IMR-90 (cell line): ENCODE measurements around the gene HNRNPM. TPM values are rescaled to one million over a fixed set of nuclear protein-coding genes. Genes with fewer than 3 reads are reported as not detected.

ENCODE experiments used
- ATAC-seq: fragments of 200-7000 bp; cut with Tn5 transposase; 2 replicates; pipeline ENCODE4 v1.9.1; 2020; ENCODE audit warnings: low read depth, mild to moderate bottlenecking, moderate library complexity
- BruUV-seq: library from RNA; stranded (reverse); fragments of 400-500 nt; replicated peaks from 2 replicates; lab custom pipeline; 2021; lab: Mats Ljungman, UMichigan
- CTCF ChIA-PET: fragments of 300-600 bp; formaldehyde crosslinking; extraction: SDS; loops from one replicate; lab custom pipeline; 2021; ENCODE audit warnings: antibody characterized with exemption; lab: Yijun Ruan, JAX
- POLR2A ChIA-PET: fragments of 300-600 bp; sonication (Branson Sonifier 250); formaldehyde crosslinking; loops from one replicate; lab custom pipeline; 2022; ENCODE audit warnings: antibody characterized with exemption; ENCODE audit not compliant: unreplicated experiment; lab: Charles Lee
- DNase-seq: peaks from one replicate; pipeline ENCODE4 v3.0.0; 2013
- H2AFZ ChIP-seq: replicated peaks from 2 replicates; pipeline ENCODE3; 2013; ENCODE audit warnings: low read length, mild to moderate bottlenecking; ENCODE audit not compliant: poor library complexity
- H2AK5ac ChIP-seq: 2 replicates; pipeline ENCODE4 v1.6.1; 2013; ENCODE audit warnings: low read depth, low read length, inconsistent platforms
- H2AK9ac ChIP-seq: replicated peaks from 2 replicates; pipeline ENCODE3; 2013; ENCODE audit warnings: mild to moderate bottlenecking, low read depth, low read length, moderate library complexity; ENCODE audit not compliant: poor library complexity
- H2BK120ac ChIP-seq: 2 replicates; pipeline ENCODE4 v1.6.1; 2013; ENCODE audit warnings: low read depth, low read length, inconsistent platforms
- H2BK15ac ChIP-seq: 3 replicates; pipeline ENCODE4 v1.6.1; 2013; ENCODE audit warnings: low read depth, low read length, inconsistent platforms
- H2BK20ac ChIP-seq: 2 replicates; pipeline ENCODE4 v1.6.1; 2013; ENCODE audit warnings: low read depth, mild to moderate bottlenecking, inconsistent platforms, low read length, moderate library complexity
- H2BK5ac ChIP-seq: 2 replicates; pipeline ENCODE4 v1.6.1; 2013; ENCODE audit warnings: mild to moderate bottlenecking, low read depth, low read length, inconsistent platforms; ENCODE audit not compliant: poor library complexity, severe bottlenecking
- H3K14ac ChIP-seq: replicated peaks from 2 replicates; pipeline ENCODE4 v1.6.1; 2013; ENCODE audit warnings: low read depth, low read length, inconsistent platforms
- H3K18ac ChIP-seq: 2 replicates; pipeline ENCODE4 v1.6.1; 2013; ENCODE audit warnings: low read depth, low read length, control low read depth
- H3K23ac ChIP-seq: 2 replicates; pipeline ENCODE4 v1.6.1; 2013; ENCODE audit warnings: low read depth, low read length, inconsistent platforms
- H3K27ac ChIP-seq: 2 replicates; pipeline ENCODE4 v1.5.1; 2013; ENCODE audit warnings: mild to moderate bottlenecking, control low read depth, low read length; ENCODE audit not compliant: insufficient read depth
- H3K27me3 ChIP-seq: 2 replicates; pipeline ENCODE4 v1.6.1; 2013; ENCODE audit warnings: low read length; ENCODE audit not compliant: control insufficient read depth, insufficient read depth
- H3K36me3 ChIP-seq: 2 replicates; pipeline ENCODE4 v1.6.1; 2013; ENCODE audit warnings: low read length, mixed read lengths; ENCODE audit not compliant: control insufficient read depth, insufficient read depth
- H3K4ac ChIP-seq: 2 replicates; pipeline ENCODE4 v1.6.1; 2013; ENCODE audit warnings: low read depth, low read length, inconsistent platforms
- H3K4me1 ChIP-seq: 2 replicates; pipeline ENCODE4 v1.6.1; 2013; ENCODE audit warnings: low read length, mixed read lengths; ENCODE audit not compliant: control insufficient read depth, insufficient read depth
- H3K4me2 ChIP-seq: 2 replicates; pipeline ENCODE4 v1.6.1; 2013; ENCODE audit warnings: low read depth, mild to moderate bottlenecking, control low read depth, low read length, moderate library complexity
- H3K4me3 ChIP-seq: 2 replicates; pipeline ENCODE4 v1.5.1; 2013; ENCODE audit warnings: low read depth, mild to moderate bottlenecking, control low read depth, low read length, moderate library complexity; ENCODE audit not compliant: insufficient read depth
- H3K56ac ChIP-seq: 2 replicates; pipeline ENCODE4 v1.6.1; 2013; ENCODE audit warnings: low read length, inconsistent platforms; ENCODE audit not compliant: insufficient read depth; ENCODE audit errors: extremely low read depth
- H3K79me1 ChIP-seq, 2 experiments: 2 replicates each; pipeline ENCODE4 v1.6.1; 2013; ENCODE audit warnings: low read length in 2 of 2, inconsistent platforms in 1 of 2, low read depth in 1 of 2
- H3K9ac ChIP-seq: 2 replicates; pipeline ENCODE4 v1.6.1; 2013; ENCODE audit warnings: low read depth, low read length, control low read depth
- H3K9me1 ChIP-seq: 2 replicates; pipeline ENCODE4 v1.6.1; 2013; ENCODE audit warnings: low read length, inconsistent platforms; ENCODE audit not compliant: insufficient read depth
- H3K9me3 ChIP-seq: 2 replicates; pipeline ENCODE4 v1.6.1; 2013; ENCODE audit warnings: low read length; ENCODE audit not compliant: control insufficient read depth, insufficient read depth
- H4K20me1 ChIP-seq: 2 replicates; pipeline ENCODE4 v1.6.1; 2013; ENCODE audit warnings: low read length, inconsistent platforms; ENCODE audit not compliant: insufficient read depth
- H4K5ac ChIP-seq: 2 replicates; pipeline ENCODE4 v1.6.1; 2013; ENCODE audit warnings: mild to moderate bottlenecking, low read depth, low read length, control low read depth
- H4K8ac ChIP-seq, 2 experiments: 2 replicates each; pipeline ENCODE4 v1.6.1; 2013; ENCODE audit warnings: low read depth in 2 of 2, low read length in 2 of 2, control low read depth in 1 of 2, inconsistent platforms in 1 of 2
- H4K91ac ChIP-seq: 2 replicates; pipeline ENCODE4 v1.6.1; 2013; ENCODE audit warnings: low read depth, low read length, inconsistent platforms; ENCODE audit not compliant: insufficient read depth
- CEBPB ChIP-seq: IDR thresholded peaks from 2 replicates; pipeline ENCODE4 v1.6.1; 2012; ENCODE audit warnings: low read depth, low read length, improper control_type of control experiment
- CHD1 ChIP-seq: IDR thresholded peaks from 2 replicates; pipeline ENCODE4 v1.6.1; 2012; ENCODE audit warnings: low read depth, low read length, improper control_type of control experiment
- MAZ ChIP-seq: IDR thresholded peaks from 2 replicates; pipeline ENCODE4 v1.6.1; 2012; ENCODE audit warnings: low read depth, mild to moderate bottlenecking, low read length, improper control_type of control experiment, moderate library complexity, borderline replicate concordance
- RFX5 ChIP-seq: IDR thresholded peaks from 2 replicates; pipeline ENCODE4 v1.8.0; 2012; ENCODE audit warnings: low read depth, mild to moderate bottlenecking, low read length, moderate library complexity
- SMC3 ChIP-seq: fragments of 150-350 bp; IDR thresholded peaks from 2 replicates; pipeline ENCODE4 v1.6.1; 2016; ENCODE audit warnings: low read depth, mild to moderate bottlenecking, antibody characterized with exemption, low read length, moderate library complexity
- WGBS, 2 experiments: methylation state at CpG; one replicate each; pipeline versions ENCODE4 v1.1.5 to v1.1.7; 2013; ENCODE audit warnings: missing lambda C conversion rate in 2 of 2; ENCODE audit not compliant: insufficient read length in 1 of 2; ENCODE audit errors: extremely low coverage in 2 of 2; 5-methylcytosine and 5-hydroxymethylcytosine counted together
- dilution Hi-C: fragments of 300-500 bp; cut with HindIII; formaldehyde crosslinking; loops from one replicate; pipeline ENCODE4 v1.14.3; 2018; ENCODE audit warnings: low sequenced_read_pairs; ENCODE audit not compliant: unreplicated experiment
- in situ Hi-C: fragments of 300-500 bp; cut with MboI; formaldehyde crosslinking; loops from 3 replicates; pipeline ENCODE4 v1.14.3; 2019; ENCODE audit warnings: low sequenced_read_pairs, inconsistent platforms, mixed read lengths
- intact Hi-C: fragments of 100-400 bp; cut with micrococcal nuclease; formaldehyde crosslinking; loops from 2 replicates; pipeline ENCODE4 v1.10.0; 2022
- polyA plus RNA-seq, 3 experiments: library from polyadenylated mRNA; depleted of rRNA; stranded (reverse); fragments of >200 nt; gene quantifications; 2 replicates each; pipeline ENCODE4 v1.2.3, GENCODE V29; 2012; ENCODE audit warnings: low replicate concordance in 1 of 3
- total RNA-seq: library from RNA; depleted of rRNA; stranded (reverse); fragments of >200 nt; gene quantifications from 2 replicates; pipeline ENCODE4 v1.2.3, GENCODE V29; 2012

Gene HNRNPM
- total and polyA plus RNA-seq, 2 of the 4 experiments (the other 2 are of a cell fraction) = 75.6 to 197 TPM

- intact Hi-C loops = no loop called here
- Histone ChIP-seq H3K27ac (no peak overlapping the region), H4K20me1 (peaks cover 96% of the 10 kb centered on the region), H3K23ac (no peak overlapping the region), H4K91ac (no peak overlapping the region), H4K5ac (no peak overlapping the region), H2AK9ac (no peak overlapping the region), H2BK5ac (no peak overlapping the region), H4K8ac (no peak overlapping the region), H3K4me3 (no peak overlapping the region), H3K14ac (no peak overlapping the region), H3K56ac (no peak overlapping the region), H2BK15ac (no peak overlapping the region), H3K9me1 (peaks cover 33% of the 10 kb centered on the region), H3K4me2 (no peak overlapping the region), H3K18ac (no peak overlapping the region), H2AFZ (no peak overlapping the region), H3K27me3 (no peaks in the 10 kb centered on the region), H2BK20ac (no peak overlapping the region), H3K36me3 (peaks cover 29% of the 10 kb centered on the region), H3K9ac (no peak overlapping the region), H3K79me1 (peaks cover 24 to 84% of the 10 kb centered on the region in 2 experiments), H3K9me3 (no peaks in the 10 kb centered on the region), H2BK120ac (no peak overlapping the region), H2AK5ac (no peak overlapping the region), H3K4me1 (peaks cover 39% of the 10 kb centered on the region), H3K4ac (no peak overlapping the region)
- no peak for ATAC-seq
- BruUV-seq = no TSS peak
- TF ChIP-seq CHD1 (no peak), MAZ (no peak), CEBPB (no peak), RFX5 (no peak), SMC3 (no peak)
- WGBS, 2 experiments = 96% methylated on average over 7 of the region's 14 CpGs; no CpG with 5 or more reads in 1 of the 2 experiments
- ChIA-PET POLR2A (interaction anchor here (0.6 kb wide), 2 partner anchors 38 to 96 kb away, joined by 9 to 10 read pairs; no protein-coding TSS in a partner anchor), CTCF (interaction anchor here (1.2 kb wide), 1 partner anchor 120 kb away, joined by 4 read pairs; no protein-coding TSS in a partner anchor)
- dilution Hi-C loops = no loop called here
- in situ Hi-C loops = no loop called here
- no peak for DNase-seq
These were observed 17.1 kb downstream of the HNRNPM start for GRCh38 chr19:8461891-8462290.
